Mesenchymal stem cell (in vitro differentiated cells and primary cell): ENCODE measurements around the gene FAIM2.

Experiments used
- DNase-seq: peaks from one replicate; pipeline ENCODE4 v3.0.0-alpha.2; 2013
- H2AFZ ChIP-seq: one replicate; pipeline ENCODE4 v1.6.1; 2013; ENCODE audit warnings: low read depth, mild to moderate bottlenecking, control low read depth, inconsistent platforms, low read length, moderate library complexity
- H2AK5ac ChIP-seq: 2 replicates; pipeline ENCODE4 v1.6.1; 2013; ENCODE audit warnings: low read length, moderate library complexity, mild to moderate bottlenecking, inconsistent platforms; ENCODE audit not compliant: severe bottlenecking
- H2BK120ac ChIP-seq: one replicate; pipeline ENCODE4 v1.6.1; 2013; ENCODE audit warnings: low read depth, mild to moderate bottlenecking, inconsistent platforms, low read length, moderate library complexity
- H2BK12ac ChIP-seq, 2 experiments: one replicate each; pipeline ENCODE4 v1.6.1; 2013; ENCODE audit warnings: inconsistent platforms in 2 of 2, low read length in 2 of 2, mild to moderate bottlenecking in 2 of 2, moderate library complexity in 2 of 2, control low read depth in 1 of 2
- H2BK15ac ChIP-seq: one replicate; pipeline ENCODE4 v1.6.1; 2013; ENCODE audit warnings: mild to moderate bottlenecking, low read depth, inconsistent platforms; ENCODE audit not compliant: poor library complexity, severe bottlenecking
- H2BK5ac ChIP-seq: 2 replicates; pipeline ENCODE4 v1.6.1; 2013; ENCODE audit warnings: low read depth, mild to moderate bottlenecking, low read length, control low read depth, inconsistent platforms; ENCODE audit not compliant: poor library complexity, severe bottlenecking
- H3K14ac ChIP-seq, 2 experiments: one replicate each; pipeline ENCODE4 v1.6.1; 2013; ENCODE audit warnings: inconsistent platforms in 2 of 2, low read length in 2 of 2, control low read depth in 1 of 2, mild to moderate bottlenecking in 1 of 2, moderate library complexity in 1 of 2
- H3K18ac ChIP-seq, 2 experiments: one replicate each; pipeline ENCODE4 v1.6.1; 2013; ENCODE audit warnings: inconsistent platforms in 2 of 2, low read length in 2 of 2, control low read depth in 1 of 2, low read depth in 1 of 2, mild to moderate bottlenecking in 1 of 2
- H3K23ac ChIP-seq, 2 experiments: one replicate each; pipeline ENCODE4 v1.6.1; 2013; ENCODE audit warnings: inconsistent platforms in 2 of 2, low read length in 2 of 2, mild to moderate bottlenecking in 2 of 2, moderate library complexity in 2 of 2, control low read depth in 1 of 2
- H3K27ac ChIP-seq: 2 replicates; pipeline ENCODE4 v1.5.1; 2013; ENCODE audit warnings: mild to moderate bottlenecking, moderate library complexity, low read length, control low read depth, inconsistent platforms; ENCODE audit not compliant: poor library complexity, severe bottlenecking
- H3K27me3 ChIP-seq, 2 experiments: 2 replicates each; pipeline versions ENCODE4 v1.6.1 to v1.7.0; 2013; ENCODE audit warnings: low read length in 2 of 2, mild to moderate bottlenecking in 2 of 2, moderate library complexity in 2 of 2, control low read depth in 1 of 2, inconsistent platforms in 1 of 2; ENCODE audit not compliant: control insufficient read depth in 1 of 2, insufficient read depth in 1 of 2
- H3K36me3 ChIP-seq, 2 experiments: 2 replicates each; pipeline versions ENCODE4 v1.6.1 to v1.7.0; 2013; ENCODE audit warnings: low read length in 2 of 2, control low read depth in 1 of 2, inconsistent platforms in 1 of 2, low read depth in 1 of 2, mild to moderate bottlenecking in 1 of 2; ENCODE audit not compliant: insufficient read depth in 2 of 2, control insufficient read depth in 1 of 2
- H3K4ac ChIP-seq, 2 experiments: one replicate each; pipeline ENCODE4 v1.6.1; 2013; ENCODE audit warnings: inconsistent platforms in 2 of 2, low read length in 2 of 2, mild to moderate bottlenecking in 2 of 2, moderate library complexity in 2 of 2, control low read depth in 1 of 2, low read depth in 1 of 2
- H3K4me1 ChIP-seq: 2 replicates; pipeline ENCODE4 v1.6.1; 2013; ENCODE audit warnings: low read depth, low read length, control low read depth; ENCODE audit not compliant: control insufficient read depth, insufficient read depth
- H3K4me2 ChIP-seq: 2 replicates; pipeline ENCODE4 v1.6.1; 2013; ENCODE audit warnings: low read length, mild to moderate bottlenecking, inconsistent platforms; ENCODE audit not compliant: poor library complexity, severe bottlenecking
- H3K4me3 ChIP-seq, 2 experiments: 2 replicates each; pipeline versions ENCODE4 v1.5.1 to v1.7.0; 2013; ENCODE audit warnings: low read length in 2 of 2, mild to moderate bottlenecking in 2 of 2, control low read depth in 1 of 2, low read depth in 1 of 2; ENCODE audit not compliant: insufficient read depth in 1 of 2
- H3K79me1 ChIP-seq: replicated peaks from 2 replicates; pipeline ENCODE4 v1.6.1; 2013; ENCODE audit warnings: mild to moderate bottlenecking, control low read depth, low read length, inconsistent platforms; ENCODE audit not compliant: poor library complexity, severe bottlenecking
- H3K9ac ChIP-seq: 2 replicates; pipeline ENCODE4 v1.7.0; 2013; ENCODE audit warnings: mild to moderate bottlenecking, low read length, moderate library complexity
- H3K9me3 ChIP-seq: 2 replicates; pipeline ENCODE4 v1.7.0; 2013; ENCODE audit warnings: mild to moderate bottlenecking, low read length; ENCODE audit not compliant: control insufficient read depth
- H4K8ac ChIP-seq: one replicate; pipeline ENCODE4 v1.6.1; 2013; ENCODE audit warnings: inconsistent platforms, mild to moderate bottlenecking, low read length, moderate library complexity
- H4K91ac ChIP-seq: one replicate; pipeline ENCODE4 v1.6.1; 2013; ENCODE audit warnings: mild to moderate bottlenecking, low read length, inconsistent platforms
- WGBS: methylation state at CpG from one replicate; pipeline ENCODE4 v1.1.7; 2013; ENCODE audit warnings: mixed read lengths; 5-methylcytosine and 5-hydroxymethylcytosine counted together

FAIM2 gene

DNA sequence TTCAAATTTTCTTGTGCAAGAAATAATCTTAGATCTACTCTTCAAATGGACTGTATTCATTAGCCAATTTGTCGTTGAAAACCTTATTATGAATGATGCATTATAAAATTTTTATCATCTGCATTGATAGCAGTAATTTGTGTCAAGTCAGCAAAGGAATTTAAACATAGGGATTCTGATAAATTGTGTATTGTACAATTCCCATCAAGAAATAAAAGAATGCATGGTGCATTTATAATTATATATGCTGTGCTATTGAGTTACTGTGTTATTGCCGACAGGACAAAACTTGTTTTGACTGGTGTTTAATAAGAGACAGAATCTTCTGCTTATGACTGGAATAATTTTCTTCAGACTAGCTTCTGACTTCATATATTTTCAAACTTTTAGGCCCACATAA lies 57.7 kb downstream of the FAIM2 start:
- H3K27ac ChIP-seq: no peak overlapping the region
- no peak overlapping the region for H3K14ac ChIP-seq
- no peak overlapping the region for H2BK12ac ChIP-seq
- no peak overlapping the region for H4K8ac ChIP-seq
- no peak overlapping the region for H3K4me3 ChIP-seq
- no peak overlapping the region for H3K4me2 ChIP-seq
- WGBS: no CpG with 5 or more reads among the region's 2 CpGs
- H3K9ac ChIP-seq: no peak overlapping the region
- peaks cover 4% of the 10 kb centered on the region for H3K79me1 ChIP-seq
- no peak overlapping the region for H2BK15ac ChIP-seq
- H3K36me3 ChIP-seq: no peaks in the 10 kb centered on the region
- no peak overlapping the region for H2BK5ac ChIP-seq
- no peak for DNase-seq
- no peak overlapping the region for H2AK5ac ChIP-seq
- H2AFZ ChIP-seq: no peak overlapping the region
- no peaks in the 10 kb centered on the region for H3K9me3 ChIP-seq
- no peak overlapping the region for H4K91ac ChIP-seq
- no peak overlapping the region for H3K23ac ChIP-seq
- no peak overlapping the region for H3K18ac ChIP-seq
- no peak overlapping the region for H2BK120ac ChIP-seq
- H3K4ac ChIP-seq: no peak overlapping the region
- peaks cover 14 to 25% of the 10 kb centered on the region in 2 experiments for H3K27me3 ChIP-seq
- peaks cover 5% of the 10 kb centered on the region for H3K4me1 ChIP-seq

DNA sequence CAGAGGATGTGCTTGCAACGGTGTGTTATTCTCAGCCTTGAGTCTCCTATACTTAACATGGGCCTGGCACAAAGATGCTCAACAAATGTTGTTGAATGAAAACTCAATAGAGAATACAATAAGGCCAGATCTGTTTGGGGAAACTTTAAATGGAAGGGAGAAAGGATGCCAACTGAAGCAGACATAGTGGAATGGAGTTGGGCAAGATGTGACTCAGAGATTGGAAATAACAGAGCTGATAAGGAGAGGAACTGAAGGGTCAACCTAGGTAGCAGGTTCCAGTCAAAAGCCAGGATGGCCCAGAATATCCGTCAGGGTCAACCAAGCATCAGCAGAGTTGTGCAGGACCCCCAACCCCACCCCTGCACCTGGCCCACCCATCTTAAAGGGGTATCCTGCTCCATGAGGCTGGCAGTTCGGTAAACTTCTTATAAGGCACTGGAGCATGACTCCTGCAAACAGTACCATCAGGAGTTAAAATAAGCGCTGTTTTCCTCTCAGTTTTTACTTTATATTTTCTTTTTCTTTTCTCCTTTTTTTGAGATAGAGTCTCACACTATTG lies 59.7 kb downstream of the FAIM2 start:
- Histone ChIP-seq H3K9ac (no peak overlapping the region), H3K9me3 (no peaks in the 10 kb centered on the region), H3K4me3 (no peak overlapping the region), H2BK5ac (no peak overlapping the region), H2AK5ac (no peak overlapping the region), H2AFZ (no peak overlapping the region), H3K4ac (no peak overlapping the region), H3K4me1 (peaks cover 5% of the 10 kb centered on the region), H3K4me2 (no peak overlapping the region), H3K23ac (no peak overlapping the region), H3K27ac (no peak overlapping the region), H3K27me3 (peaks cover 9 to 19% of the 10 kb centered on the region in 2 experiments), H4K91ac (no peak overlapping the region), H2BK15ac (no peak overlapping the region), H3K18ac (no peak overlapping the region), H3K14ac (no peak overlapping the region), H3K79me1 (peaks cover 10% of the 10 kb centered on the region), H2BK12ac (no peak overlapping the region), H4K8ac (no peak overlapping the region), H2BK120ac (no peak overlapping the region), H3K36me3 (no peaks in the 10 kb centered on the region)
- no peak for DNase-seq
- 96% methylated on average over 4 of the region's 4 CpGs for WGBS

DNA sequence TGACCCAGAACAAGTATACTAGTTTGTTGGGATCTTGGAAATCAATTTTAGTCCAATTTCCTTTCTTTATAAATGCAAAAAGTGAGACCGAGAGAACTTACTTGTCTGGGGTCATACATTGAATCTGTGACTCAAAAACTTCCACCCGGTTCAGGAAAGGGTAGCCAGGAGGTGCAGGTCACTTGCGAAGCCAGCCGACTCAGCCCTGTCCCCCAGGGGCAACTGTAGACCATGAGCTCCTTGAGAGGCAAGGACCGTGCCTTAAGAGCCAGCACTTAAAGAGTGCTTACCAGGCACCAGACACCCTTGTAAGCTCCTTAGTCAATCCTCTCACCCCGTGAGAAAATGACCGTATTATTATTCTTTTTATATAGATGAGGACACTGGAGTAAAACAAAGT lies 60.3 kb downstream of the FAIM2 start:
- peaks cover 5 to 14% of the 10 kb centered on the region in 2 experiments for H3K27me3 ChIP-seq
- H4K8ac ChIP-seq: peak overlapping the region; percentile 87
- H3K4ac ChIP-seq: no peak overlapping the region
- H3K79me1 ChIP-seq: peaks cover 10% of the 10 kb centered on the region
- H2AFZ ChIP-seq: no peak overlapping the region
- H4K91ac ChIP-seq: no peak overlapping the region
- no peak overlapping the region for H2BK5ac ChIP-seq
- H2BK120ac ChIP-seq: no peak overlapping the region
- peaks cover 0 to 2% of the 10 kb centered on the region in 2 experiments for H3K36me3 ChIP-seq
- peak overlapping the region; percentile 82 for H3K27ac ChIP-seq
- H3K4me1 ChIP-seq: peaks cover 5% of the 10 kb centered on the region
- H2BK12ac ChIP-seq: no peak overlapping the region
- H3K18ac ChIP-seq: peak overlapping the region in 1 of 2 experiments; percentile 74
- no peaks in the 10 kb centered on the region for H3K9me3 ChIP-seq
- DNase-seq: no peak
- H3K23ac ChIP-seq: no peak overlapping the region
- H3K4me2 ChIP-seq: peak overlapping the region; percentile 82
- H2AK5ac ChIP-seq: peak overlapping the region; percentile 23
- H3K9ac ChIP-seq: peak overlapping the region; percentile 94
- H2BK15ac ChIP-seq: no peak overlapping the region
- no peak overlapping the region for H3K14ac ChIP-seq
- H3K4me3 ChIP-seq: peak overlapping the region in 1 of 2 experiments; percentile 89
- WGBS: 84% methylated on average over 5 of the region's 7 CpGs

DNA sequence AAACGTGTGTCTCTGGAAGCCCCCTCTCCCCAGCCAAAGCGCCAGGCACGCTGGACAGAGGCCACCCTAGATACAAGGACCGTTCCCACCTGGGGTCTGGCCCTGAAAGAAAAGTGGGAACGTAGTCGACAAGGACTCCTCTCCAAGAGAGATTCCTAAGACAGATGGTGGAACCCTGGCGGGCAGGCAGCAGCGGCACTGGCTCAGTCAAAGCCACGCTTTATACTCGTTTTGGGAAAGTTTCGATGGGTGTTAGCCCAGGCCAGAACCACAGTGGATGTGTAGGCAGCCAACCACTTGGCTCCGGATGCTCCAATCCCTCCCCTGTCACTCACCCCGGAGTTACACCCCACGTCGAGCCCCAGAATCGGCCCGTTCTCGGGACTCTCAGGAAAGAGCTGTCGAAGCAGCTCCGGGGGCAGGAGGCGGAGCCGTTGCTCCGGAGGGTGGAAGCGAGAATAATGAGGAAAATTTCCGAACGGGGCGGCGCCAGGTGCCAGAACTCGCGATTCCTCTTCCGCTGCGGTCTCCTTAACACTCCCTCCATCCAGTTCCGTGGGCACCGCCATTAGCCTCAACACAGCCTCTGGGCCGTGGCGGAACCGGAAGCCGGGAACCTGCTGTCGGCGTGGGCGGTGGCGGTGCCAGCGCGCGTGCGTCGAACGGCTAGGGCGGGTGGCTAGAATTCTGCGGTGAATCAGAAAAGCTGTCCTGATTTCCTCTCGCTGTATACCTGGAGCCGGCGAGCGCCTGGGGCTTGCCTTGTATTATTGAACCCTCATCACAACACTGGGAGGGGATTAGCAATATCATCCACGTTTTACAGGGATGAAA lies 61.0 kb downstream of the FAIM2 start, which contains the start of gene BCDIN3D:
TSS of gene BCDIN3D (minus strand) at position 588 of the 834 bp plus-strand sequence. CDS start at position 569, 19 bp downstream.
- peak within 1 kb of the TSS; percentile 93 for H3K27ac ChIP-seq
- H3K18ac ChIP-seq: peak within 1 kb of the TSS; percentile 83 to 93
- H2BK120ac ChIP-seq: no peak within 1 kb of the TSS
- H3K4me1 ChIP-seq: peaks cover 5% of the 10 kb centered on the region
- peak within 1 kb of the TSS; percentile 54 for H2AK5ac ChIP-seq
- peak within 1 kb of the TSS; percentile 54 for H2AFZ ChIP-seq
- H3K4me2 ChIP-seq: peak within 1 kb of the TSS; percentile 92
- H3K9me3 ChIP-seq: no peaks in the 10 kb centered on the region
- peak within 1 kb of the TSS in 1 of 2 experiments; percentile 57 for H3K23ac ChIP-seq
- H3K9ac ChIP-seq: peak within 1 kb of the TSS; percentile 94
- no peak within 1 kb of the TSS for H2BK12ac ChIP-seq
- H3K27me3 ChIP-seq: peaks cover 0 to 7% of the 10 kb centered on the region in 2 experiments
- H4K91ac ChIP-seq: peak within 1 kb of the TSS; percentile 18
- peak within 1 kb of the TSS; percentile 73 for H2BK15ac ChIP-seq
- peak within 1 kb of the TSS; percentile 87 for H4K8ac ChIP-seq
- WGBS: under 1% methylated on average over 48 of the region's 55 CpGs
- H3K14ac ChIP-seq: peak within 1 kb of the TSS in 1 of 2 experiments; percentile 73
- H3K36me3 ChIP-seq: peaks cover 0 to 9% of the 10 kb centered on the region in 2 experiments
- peak within 1 kb of the TSS; percentile 39 to 81 for H3K4ac ChIP-seq
- H3K79me1 ChIP-seq: peaks cover 10% of the 10 kb centered on the region
- peak; percentile 94 for DNase-seq
- H2BK5ac ChIP-seq: no peak within 1 kb of the TSS
- H3K4me3 ChIP-seq: peak within 1 kb of the TSS; percentile 69 to 89
